ENCODE measurements around the gene ATP8B4.

Gene ATP8B4

DNA sequence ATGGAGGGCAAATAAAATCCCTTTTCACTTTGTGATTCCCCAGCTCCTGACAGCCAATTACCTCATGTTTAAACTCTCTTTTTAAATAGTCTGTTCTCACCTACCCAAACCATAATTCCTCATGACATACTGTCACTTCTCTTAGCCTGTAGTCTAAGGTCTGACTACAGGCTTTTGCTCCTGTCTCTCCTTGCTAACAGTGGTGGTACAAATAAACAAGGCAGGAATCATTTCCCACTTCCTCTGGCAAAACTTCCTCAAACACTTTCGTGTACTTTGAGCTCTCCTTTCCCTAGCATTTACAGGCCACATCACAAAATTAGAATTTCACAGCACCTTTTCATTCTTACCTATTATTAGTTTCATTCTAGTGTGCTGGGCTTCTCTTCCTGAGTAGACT, 51.8 kb downstream of the ATP8B4 start:
- H3K9me3 ChIP-seq (ENCODE audit: control insufficient read depth, insufficient read depth, low read length): no peaks in the 10 kb centered on the region
- H3K4me1 ChIP-seq (ENCODE audit: control insufficient read depth, insufficient read depth, low read length): no peaks in the 10 kb centered on the region
- H3K36me3 ChIP-seq (ENCODE audit: control insufficient read depth, insufficient read depth, low read length): no peaks in the 10 kb centered on the region
- no peak overlapping the region for H3K9ac ChIP-seq (ENCODE audit: low read depth, low read length)
- no peaks in the 10 kb centered on the region for H3K27me3 ChIP-seq (ENCODE audit: control insufficient read depth, insufficient read depth, low read length)
- H3K4me3 ChIP-seq (ENCODE audit: low read depth, low read length): no peak overlapping the region

DNA sequence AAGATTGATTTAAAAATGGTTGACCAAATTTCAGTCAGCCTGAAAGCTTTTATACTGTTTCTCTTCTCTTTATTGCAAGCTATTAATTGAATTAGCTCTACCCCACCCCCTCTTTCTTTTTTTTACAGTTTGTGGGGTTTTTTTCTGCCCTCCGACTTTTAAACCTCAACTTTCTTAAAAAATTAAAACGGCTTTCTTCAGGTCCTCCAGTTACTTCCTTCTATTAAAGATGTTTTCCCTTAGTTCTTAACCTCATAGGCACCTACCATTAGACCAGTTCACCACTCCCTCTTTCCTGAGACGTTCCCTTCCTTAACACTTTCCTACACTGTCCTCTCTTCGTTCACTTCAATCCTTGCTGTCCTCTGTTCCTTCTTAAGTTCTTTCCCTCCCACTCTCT, 52.4 kb downstream of the ATP8B4 start:
- Histone ChIP-seq H3K4me3 (ENCODE audit: low read depth, low read length) (no peak overlapping the region), H3K36me3 (ENCODE audit: control insufficient read depth, insufficient read depth, low read length) (no peaks in the 10 kb centered on the region)

DNA sequence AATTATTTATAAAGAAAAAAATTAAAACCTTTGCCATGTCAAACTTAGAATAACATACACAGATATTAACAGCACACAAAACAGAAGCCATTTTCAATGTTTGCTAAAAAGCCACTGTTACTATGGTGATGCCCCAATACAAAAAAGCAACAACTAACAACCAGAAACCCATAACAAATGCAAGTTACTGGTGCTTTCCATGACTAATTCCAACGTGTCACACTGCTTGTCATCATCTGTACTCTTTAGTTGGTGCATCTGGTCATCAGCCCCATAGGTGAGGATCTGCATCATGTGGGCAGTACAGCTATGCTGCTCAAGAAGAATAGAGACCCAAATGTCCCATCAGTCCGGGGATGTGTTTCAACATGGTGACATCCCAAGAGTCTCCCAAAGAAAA, 52.8 kb downstream of the ATP8B4 start:
- no peak overlapping the region for H3K9ac ChIP-seq (ENCODE audit: low read depth, low read length)
- no peaks in the 10 kb centered on the region for H3K4me1 ChIP-seq (ENCODE audit: control insufficient read depth, insufficient read depth, low read length)
- no peaks in the 10 kb centered on the region for H3K9me3 ChIP-seq (ENCODE audit: control insufficient read depth, insufficient read depth, low read length)
- no peaks in the 10 kb centered on the region for H3K27me3 ChIP-seq (ENCODE audit: control insufficient read depth, insufficient read depth, low read length)
- no peak overlapping the region for H3K4me3 ChIP-seq (ENCODE audit: low read depth, low read length)
- H3K36me3 ChIP-seq (ENCODE audit: control insufficient read depth, insufficient read depth, low read length): no peaks in the 10 kb centered on the region

More for the DNA sequence above, 52.4 kb downstream of the ATP8B4 start:
- no peaks in the 10 kb centered on the region for H3K9me3 ChIP-seq (ENCODE audit: control insufficient read depth, insufficient read depth, low read length)
- H3K27me3 ChIP-seq (ENCODE audit: control insufficient read depth, insufficient read depth, low read length): no peaks in the 10 kb centered on the region
- H3K9ac ChIP-seq (ENCODE audit: low read depth, low read length): no peak overlapping the region
- no peaks in the 10 kb centered on the region for H3K4me1 ChIP-seq (ENCODE audit: control insufficient read depth, insufficient read depth, low read length)

DNA sequence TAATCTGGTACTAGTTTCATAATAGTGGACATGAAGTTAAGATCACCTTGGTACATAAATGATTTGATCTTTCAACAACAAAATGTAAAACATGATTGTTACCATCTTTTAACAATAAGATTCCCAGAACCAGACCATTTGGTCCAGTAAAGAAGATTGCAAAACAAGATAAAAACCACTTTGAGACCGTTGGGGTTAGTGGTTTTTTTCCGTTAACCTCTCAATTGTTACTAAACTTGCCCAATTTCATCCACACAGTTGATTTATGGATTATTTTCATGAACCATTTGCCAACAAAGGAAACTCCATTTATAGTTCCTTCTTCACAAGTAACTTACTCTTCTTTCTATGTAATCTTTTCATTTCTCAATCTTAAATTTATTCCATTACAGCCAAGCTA, 53.8 kb downstream of the ATP8B4 start:
- H3K9ac ChIP-seq (ENCODE audit: low read depth, low read length): no peak overlapping the region
- H3K9me3 ChIP-seq (ENCODE audit: control insufficient read depth, insufficient read depth, low read length): no peaks in the 10 kb centered on the region
- no peaks in the 10 kb centered on the region for H3K36me3 ChIP-seq (ENCODE audit: control insufficient read depth, insufficient read depth, low read length)
- H3K4me1 ChIP-seq (ENCODE audit: control insufficient read depth, insufficient read depth, low read length): peaks cover 1% of the 10 kb centered on the region
- no peak overlapping the region for H3K4me3 ChIP-seq (ENCODE audit: low read depth, low read length)
- no peaks in the 10 kb centered on the region for H3K27me3 ChIP-seq (ENCODE audit: control insufficient read depth, insufficient read depth, low read length)

DNA sequence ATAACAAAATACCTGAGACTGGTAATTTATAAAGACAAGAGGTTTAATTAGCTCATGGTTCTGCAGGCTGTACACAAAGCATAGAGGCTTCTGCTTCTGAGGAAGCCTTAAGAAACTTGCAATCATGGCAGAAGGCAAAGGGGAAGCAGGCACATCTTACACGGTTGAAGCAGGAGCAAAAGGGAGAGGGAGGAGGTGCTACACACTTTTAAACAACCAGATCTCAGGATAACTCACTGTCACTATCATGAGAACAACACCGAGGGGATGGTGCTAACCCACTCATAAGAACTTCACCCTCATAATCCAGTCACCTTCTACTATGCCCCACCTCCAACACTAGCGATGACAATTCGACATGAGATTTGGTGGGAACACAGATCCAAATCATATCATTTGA, 54.4 kb downstream of the ATP8B4 start:
- Histone ChIP-seq H3K9me3 (ENCODE audit: control insufficient read depth, insufficient read depth, low read length) (no peaks in the 10 kb centered on the region), H3K27me3 (ENCODE audit: control insufficient read depth, insufficient read depth, low read length) (no peaks in the 10 kb centered on the region), H3K4me3 (ENCODE audit: low read depth, low read length) (no peak overlapping the region), H3K4me1 (ENCODE audit: control insufficient read depth, insufficient read depth, low read length) (peaks cover 4% of the 10 kb centered on the region), H3K36me3 (ENCODE audit: control insufficient read depth, insufficient read depth, low read length) (no peaks in the 10 kb centered on the region), H3K9ac (ENCODE audit: low read depth, low read length) (no peak overlapping the region)

DNA sequence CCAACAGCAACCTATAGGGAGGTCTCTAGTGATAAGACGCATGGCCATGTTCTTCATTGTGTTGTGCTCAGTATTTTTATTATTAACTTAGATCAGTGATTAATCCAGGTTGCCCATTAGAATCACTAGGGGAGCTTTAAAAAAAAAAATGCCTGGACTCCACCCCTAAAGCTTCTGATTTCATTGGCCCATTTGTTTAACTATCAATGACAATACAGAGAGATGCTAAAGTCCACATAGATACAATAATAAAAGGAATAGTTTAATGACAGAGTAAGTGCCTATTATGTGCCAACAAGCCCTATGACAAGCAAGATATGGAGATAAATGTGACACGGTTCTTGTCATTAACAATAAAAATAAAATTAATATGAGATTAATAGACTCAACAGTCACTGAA, 55.8 kb downstream of the ATP8B4 start:
- Histone ChIP-seq H3K27me3 (ENCODE audit: control insufficient read depth, insufficient read depth, low read length) (no peaks in the 10 kb centered on the region), H3K4me3 (ENCODE audit: low read depth, low read length) (no peak overlapping the region), H3K36me3 (ENCODE audit: control insufficient read depth, insufficient read depth, low read length) (no peaks in the 10 kb centered on the region), H3K9ac (ENCODE audit: low read depth, low read length) (no peak overlapping the region), H3K4me1 (ENCODE audit: control insufficient read depth, insufficient read depth, low read length) (peaks cover 4% of the 10 kb centered on the region), H3K9me3 (ENCODE audit: control insufficient read depth, insufficient read depth, low read length) (no peaks in the 10 kb centered on the region)

DNA sequence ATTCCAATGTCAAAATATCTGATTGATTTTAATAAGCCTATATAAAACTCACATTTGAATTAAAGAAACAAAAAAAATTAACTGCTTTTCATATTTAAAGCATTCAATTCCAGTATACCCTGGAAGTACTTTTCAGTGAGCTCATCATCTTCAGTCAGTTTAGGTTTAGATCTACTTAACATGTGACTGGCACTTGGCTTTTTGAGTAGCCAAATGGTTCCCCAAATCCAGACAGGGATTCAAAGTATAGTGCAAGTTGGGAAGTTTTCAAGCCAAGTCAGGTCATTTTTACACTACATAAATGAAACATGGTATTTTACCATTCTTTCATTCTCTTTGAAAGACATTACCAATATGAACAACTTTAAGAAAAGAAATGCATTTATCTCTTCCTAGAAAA, 57.5 kb downstream of the ATP8B4 start:
- Histone ChIP-seq H3K4me3 (ENCODE audit: low read depth, low read length) (no peak overlapping the region), H3K4me1 (ENCODE audit: control insufficient read depth, insufficient read depth, low read length) (peaks cover 4% of the 10 kb centered on the region), H3K9me3 (ENCODE audit: control insufficient read depth, insufficient read depth, low read length) (no peaks in the 10 kb centered on the region), H3K27me3 (ENCODE audit: control insufficient read depth, insufficient read depth, low read length) (no peaks in the 10 kb centered on the region), H3K36me3 (ENCODE audit: control insufficient read depth, insufficient read depth, low read length) (no peaks in the 10 kb centered on the region), H3K9ac (ENCODE audit: low read depth, low read length) (no peak overlapping the region)

GRCh38 chr15:50059883-50060282, 59.1 kb downstream of the ATP8B4 start:
- H3K27me3 ChIP-seq (ENCODE audit: control insufficient read depth, insufficient read depth, low read length): no peaks in the 10 kb centered on the region
- H3K4me1 ChIP-seq (ENCODE audit: control insufficient read depth, insufficient read depth, low read length): peaks cover 4% of the 10 kb centered on the region
- no peaks in the 10 kb centered on the region for H3K9me3 ChIP-seq (ENCODE audit: control insufficient read depth, insufficient read depth, low read length)
- H3K4me3 ChIP-seq (ENCODE audit: low read depth, low read length): no peak overlapping the region
- peak overlapping the region; percentile 2 for H3K9ac ChIP-seq (ENCODE audit: low read depth, low read length)
- H3K36me3 ChIP-seq (ENCODE audit: control insufficient read depth, insufficient read depth, low read length): no peaks in the 10 kb centered on the region

DNA sequence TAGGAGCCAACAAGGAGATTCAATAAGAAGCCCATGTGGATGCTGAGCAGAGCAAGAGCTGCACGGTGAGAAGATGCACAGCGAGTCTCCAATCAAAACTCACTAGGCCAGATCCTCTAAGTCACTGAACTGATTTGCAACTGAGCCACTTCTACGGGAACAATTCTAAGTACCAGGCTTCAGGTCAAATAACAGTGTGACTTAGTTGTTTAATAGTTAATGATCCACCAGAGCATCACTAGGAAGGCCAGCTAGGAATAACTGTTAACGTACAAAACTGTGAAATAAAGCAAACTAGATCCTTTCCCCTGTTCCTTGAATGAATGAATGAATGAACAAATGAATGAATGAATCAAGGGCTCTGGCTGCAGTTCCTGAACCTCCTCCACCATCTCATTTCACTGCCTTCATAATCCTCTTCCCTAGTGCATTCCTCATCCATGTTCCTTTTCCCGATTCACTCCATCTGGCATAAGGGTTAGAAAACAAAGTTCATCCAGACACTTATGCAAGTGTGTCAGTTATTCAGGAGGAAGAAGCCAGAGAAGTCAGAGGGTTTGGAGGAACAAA, 59.7 kb downstream of the ATP8B4 start:
- H3K27me3 ChIP-seq (ENCODE audit: control insufficient read depth, insufficient read depth, low read length): no peaks in the 10 kb centered on the region
- H3K4me1 ChIP-seq (ENCODE audit: control insufficient read depth, insufficient read depth, low read length): peaks cover 4% of the 10 kb centered on the region
- no peak overlapping the region for H3K9ac ChIP-seq (ENCODE audit: low read depth, low read length)
- H3K9me3 ChIP-seq (ENCODE audit: control insufficient read depth, insufficient read depth, low read length): no peaks in the 10 kb centered on the region
- H3K36me3 ChIP-seq (ENCODE audit: control insufficient read depth, insufficient read depth, low read length): no peaks in the 10 kb centered on the region
- H3K4me3 ChIP-seq (ENCODE audit: low read depth, low read length): no peak overlapping the region

GRCh38 chr15:50057905-50058639, 61.0 kb downstream of the ATP8B4 start:
- H3K27me3 ChIP-seq (ENCODE audit: control insufficient read depth, insufficient read depth, low read length): no peaks in the 10 kb centered on the region

GRCh38 chr15:50057196-50057595, 61.8 kb downstream of the ATP8B4 start:
- Histone ChIP-seq H3K36me3 (ENCODE audit: control insufficient read depth, insufficient read depth, low read length) (no peaks in the 10 kb centered on the region), H3K9me3 (ENCODE audit: control insufficient read depth, insufficient read depth, low read length) (no peaks in the 10 kb centered on the region), H3K4me3 (ENCODE audit: low read depth, low read length) (no peak overlapping the region), H3K4me1 (ENCODE audit: control insufficient read depth, insufficient read depth, low read length) (peaks cover 4% of the 10 kb centered on the region), H3K27me3 (ENCODE audit: control insufficient read depth, insufficient read depth, low read length) (no peaks in the 10 kb centered on the region), H3K9ac (ENCODE audit: low read depth, low read length) (no peak overlapping the region)

More at GRCh38 chr15:50057905-50058639, 61.0 kb downstream of the ATP8B4 start:
- Histone ChIP-seq H3K9ac (ENCODE audit: low read depth, low read length) (no peak overlapping the region), H3K4me3 (ENCODE audit: low read depth, low read length) (no peak overlapping the region), H3K9me3 (ENCODE audit: control insufficient read depth, insufficient read depth, low read length) (no peaks in the 10 kb centered on the region), H3K4me1 (ENCODE audit: control insufficient read depth, insufficient read depth, low read length) (peaks cover 4% of the 10 kb centered on the region), H3K36me3 (ENCODE audit: control insufficient read depth, insufficient read depth, low read length) (no peaks in the 10 kb centered on the region)

DNA sequence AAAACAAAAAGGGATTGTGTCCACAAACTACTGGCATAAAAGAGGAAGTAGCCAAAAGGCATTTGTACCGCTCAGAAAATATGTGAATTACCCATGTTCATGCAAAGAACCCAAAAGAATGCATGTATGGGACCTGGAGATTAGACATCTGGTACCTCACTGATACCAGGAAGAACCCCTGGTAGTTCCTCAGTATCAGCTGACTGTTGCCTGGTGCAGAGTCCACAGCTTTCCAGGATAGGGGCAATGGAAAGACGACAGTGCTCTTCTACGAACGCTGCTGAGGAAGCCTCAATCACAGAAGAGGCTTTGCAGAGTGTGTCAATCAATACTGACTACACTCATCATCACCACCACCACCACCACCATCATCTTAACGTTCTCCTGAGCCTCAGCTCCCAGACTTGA, 63.3 kb downstream of the ATP8B4 start:
- Histone ChIP-seq H3K36me3 (ENCODE audit: control insufficient read depth, insufficient read depth, low read length) (no peaks in the 10 kb centered on the region), H3K4me1 (ENCODE audit: control insufficient read depth, insufficient read depth, low read length) (peaks cover 4% of the 10 kb centered on the region), H3K9me3 (ENCODE audit: control insufficient read depth, insufficient read depth, low read length) (no peaks in the 10 kb centered on the region), H3K4me3 (ENCODE audit: low read depth, low read length) (no peak overlapping the region), H3K27me3 (ENCODE audit: control insufficient read depth, insufficient read depth, low read length) (no peaks in the 10 kb centered on the region), H3K9ac (ENCODE audit: low read depth, low read length) (no peak overlapping the region)
